Stimulated activated CD8-positive, alpha-beta memory T cell treated with anti-CD3 and anti-CD28 coated beads, Interleukin-2, amount 100 ng/mL, for 48 hours (primary cell): Measurements from ENCODE around the gene GSAP.
A peak's percentile ranks its signal among the peaks of the same experiment; 100 is the strongest.

Experiments
- DNase-seq, 2 donors: peaks; one replicate each; pipeline ENCODE4 v3.0.0-alpha.2; 2020; ENCODE audit warnings: low read depth in 2 of 2

Gene GSAP

GRCh38 chr7:77434570-77435275 lies 18.6 kb upstream of the GSAP start:
- DNase-seq, result no peak

GRCh38 chr7:77433901-77434300 lies 17.8 kb upstream of the GSAP start:
- DNase-seq, result no peak

- no peak for DNase-seq
Measured at GRCh38 chr7:77430927-77431326, 14.8 kb upstream of the GSAP start.

- DNase-seq, result no peak
Measured at GRCh38 chr7:77428777-77429231, 12.7 kb upstream of the GSAP start.

GRCh38 chr7:77427996-77428603 lies 12.0 kb upstream of the GSAP start:
- DNase-seq, result peak in 1 of 2 donors; percentile 4

- DNase-seq, result no peak
Measured at GRCh38 chr7:77426521-77427051, 10.4 kb upstream of the GSAP start.

- DNase-seq, result no peak
Measured at GRCh38 chr7:77426052-77426404, 9.9 kb upstream of the GSAP start.

- no peak for DNase-seq
Measured at GRCh38 chr7:77425101-77426051, 9.2 kb upstream of the GSAP start.

- DNase-seq, result no peak
Measured at GRCh38 chr7:77422500-77422899, 6.4 kb upstream of the GSAP start.

- DNase-seq, result no peak
Measured at GRCh38 chr7:77420986-77421672, 5.0 kb upstream of the GSAP start.

- DNase-seq, result no peak
Measured at GRCh38 chr7:77420438-77420837, 4.3 kb upstream of the GSAP start.

GRCh38 chr7:77419102-77419501 lies 3.0 kb upstream of the GSAP start:
- no peak for DNase-seq

GRCh38 chr7:77417801-77418200 lies 1.7 kb upstream of the GSAP start:
- DNase-seq, result no peak

- DNase-seq, result no peak
Measured at GRCh38 chr7:77416621-77417371, 647 bp upstream of the GSAP start.

- DNase-seq, result no peak
Measured at GRCh38 chr7:77415476-77415822, 700 bp downstream of the GSAP start.

- DNase-seq, result no peak
Measured at GRCh38 chr7:77413861-77414424, 2.2 kb downstream of the GSAP start.

GRCh38 chr7:77413128-77413527 lies 3.0 kb downstream of the GSAP start:
- DNase-seq, result no peak

- DNase-seq, result no peak
Measured at GRCh38 chr7:77409739-77410547, 6.2 kb downstream of the GSAP start.

GRCh38 chr7:77409005-77409738 lies 7.0 kb downstream of the GSAP start:
- no peak for DNase-seq
